ENCODE measurements around the gene HAO1. TPM values are rescaled to one million over a fixed set of nuclear protein-coding genes. Genes with fewer than 3 reads are reported as not detected.
"Not testable (repeated sequence)": the region's sequence is repeated elsewhere in the genome, so short reads cannot be mapped to it uniquely, and the experiment has no call there.

Gene HAO1
- polyA plus RNA-seq, 12 donors = 0.09 to 0.25 TPM; not detected in 10

DNA sequence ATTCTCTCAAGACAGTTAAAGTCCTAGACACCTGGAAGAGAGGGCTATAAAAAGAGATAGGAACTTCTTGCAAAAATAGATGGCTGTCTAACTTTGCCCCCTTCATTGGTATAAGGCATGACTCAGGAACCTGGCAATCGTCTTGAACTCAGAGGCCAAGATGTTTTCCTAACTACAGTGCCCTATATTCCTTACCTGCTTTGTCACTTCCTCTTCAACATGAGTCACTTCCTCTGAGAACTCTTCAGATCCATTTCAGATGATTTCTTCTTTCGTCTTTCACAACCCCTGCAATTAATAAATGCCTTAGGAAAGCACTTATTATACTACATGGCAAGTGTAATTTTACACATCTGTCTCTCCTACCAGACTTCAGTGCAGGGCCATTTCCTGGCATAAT is 83.5 kb downstream of the HAO1 start:
- DNase-seq = no peak

DNA sequence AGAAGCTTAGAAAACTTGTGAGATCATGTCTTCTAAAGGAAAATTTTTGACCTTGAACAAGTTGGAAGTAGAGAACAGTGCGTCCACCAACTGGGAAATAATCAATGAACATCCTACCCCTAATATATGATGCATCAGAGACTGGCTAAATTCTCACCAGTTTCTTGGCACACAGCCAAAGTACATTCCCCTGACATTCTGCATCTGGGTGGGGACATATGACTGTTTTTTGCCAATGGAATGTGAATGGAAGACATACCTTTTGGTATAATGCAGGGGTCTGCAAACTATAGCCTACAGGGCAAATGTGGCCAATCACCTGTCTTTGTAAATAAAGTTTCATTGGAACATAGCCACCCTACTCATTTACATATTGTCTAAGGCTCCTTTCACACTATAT is 84.7 kb downstream of the HAO1 start:
- no peak for DNase-seq

DNA sequence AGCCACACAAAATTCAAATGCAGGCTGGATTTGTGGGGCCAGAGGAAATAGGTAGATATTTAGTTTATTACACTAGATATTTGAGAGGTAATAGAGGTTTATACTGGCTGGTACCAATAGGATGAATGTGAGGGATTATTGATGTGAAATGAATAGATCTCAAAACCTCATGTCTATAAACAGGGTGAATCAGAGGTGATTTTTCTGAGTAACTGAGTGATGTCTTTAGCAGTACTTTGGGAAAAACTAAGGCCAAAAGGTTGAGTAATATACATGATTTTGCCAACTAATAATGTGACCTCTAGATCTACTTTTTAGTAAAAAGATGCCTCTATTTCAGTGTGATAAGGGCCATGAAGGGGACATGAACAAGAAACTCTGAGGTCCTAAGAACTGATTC is 86.8 kb downstream of the HAO1 start:
- no peak for DNase-seq

DNA sequence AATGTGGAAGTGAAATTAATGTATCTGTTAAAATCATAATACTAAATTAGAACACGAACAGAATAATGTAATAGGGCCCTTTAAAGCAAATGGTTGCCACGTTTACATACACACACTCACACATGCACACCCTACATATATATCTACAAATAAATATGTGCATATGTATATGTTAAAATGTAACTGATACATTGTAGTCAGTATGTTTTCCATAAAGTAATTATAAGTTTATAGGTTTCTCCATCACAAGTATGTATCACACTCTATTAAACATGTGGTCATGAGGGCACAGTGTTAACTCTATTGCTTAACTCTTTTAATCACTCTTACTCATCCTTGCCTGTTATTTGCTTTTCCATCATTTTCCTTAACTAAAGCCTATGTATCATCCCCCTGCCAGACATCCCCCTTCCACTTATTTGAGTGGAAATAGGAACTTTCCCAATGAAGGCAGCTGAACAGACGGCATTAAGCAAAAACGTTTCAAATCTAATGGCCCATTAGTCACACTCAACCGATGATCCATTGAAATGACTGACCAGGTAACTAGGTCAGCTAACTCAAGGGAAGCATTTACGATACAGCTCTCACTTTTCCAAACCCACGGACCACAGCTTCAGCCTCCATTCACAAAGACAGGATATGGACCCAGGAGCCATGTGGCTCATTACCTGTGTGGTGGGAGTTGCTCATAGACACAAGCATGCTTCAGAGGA is 89.3 kb downstream of the HAO1 start:
- no peak for DNase-seq

DNA sequence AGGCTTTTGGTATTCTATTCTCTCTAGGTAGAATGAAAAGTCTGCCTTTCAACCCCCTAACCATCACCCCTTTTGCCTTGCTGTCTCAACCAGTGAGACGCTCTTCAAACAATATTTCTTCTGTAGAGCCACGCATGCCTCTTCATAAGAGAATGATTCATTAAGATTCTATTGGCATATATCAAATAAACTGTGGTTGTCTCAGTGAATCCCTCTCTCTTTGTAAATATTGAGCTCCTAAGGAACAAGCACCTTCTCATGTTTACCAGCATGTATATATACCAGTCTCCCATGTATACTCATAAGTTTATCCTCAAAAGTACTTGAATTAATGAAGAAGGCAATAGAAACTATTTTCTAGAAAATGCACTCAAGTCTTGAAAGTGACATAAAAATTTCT is 90.6 kb downstream of the HAO1 start:
- DNase-seq = no peak

DNA sequence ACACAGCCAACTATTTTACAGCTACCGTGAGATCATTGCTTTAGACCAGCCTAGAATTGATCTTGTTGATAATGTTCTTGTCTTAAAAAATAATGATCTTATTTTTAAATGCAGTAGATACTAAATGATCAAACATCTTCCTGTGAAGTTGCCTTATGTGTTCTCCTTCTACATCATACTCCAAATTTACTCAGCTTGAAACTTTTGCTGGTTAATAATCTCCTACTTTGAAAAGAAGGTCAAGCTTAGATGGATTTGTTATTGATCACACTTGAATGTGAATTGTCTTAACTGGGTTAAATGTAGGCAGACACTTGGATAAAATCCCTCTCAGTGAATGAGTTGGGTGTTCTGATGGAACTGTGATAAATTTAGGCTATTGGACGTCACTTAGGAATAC is 91.9 kb downstream of the HAO1 start:
- DNase-seq = no peak

DNA sequence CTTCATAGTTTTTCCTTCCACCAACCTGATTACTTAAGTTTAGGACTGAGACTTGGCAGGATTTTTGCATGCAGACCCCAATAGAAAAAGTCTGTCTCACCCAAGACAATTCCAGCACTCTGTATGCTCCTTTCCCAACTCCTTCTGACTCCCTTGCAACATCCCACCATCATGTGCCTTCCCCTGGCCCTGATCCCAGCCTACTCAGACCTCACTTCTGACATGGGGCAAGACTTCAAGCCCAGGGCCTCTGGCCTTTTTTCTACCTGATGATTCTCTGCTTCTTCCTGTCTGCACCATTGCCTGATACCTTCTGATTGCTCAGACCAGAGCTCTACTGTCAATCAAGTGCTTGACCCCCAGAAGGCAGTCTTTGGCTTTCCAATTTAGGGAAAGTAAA is 96.6 kb downstream of the HAO1 start:
- no peak for DNase-seq

DNA sequence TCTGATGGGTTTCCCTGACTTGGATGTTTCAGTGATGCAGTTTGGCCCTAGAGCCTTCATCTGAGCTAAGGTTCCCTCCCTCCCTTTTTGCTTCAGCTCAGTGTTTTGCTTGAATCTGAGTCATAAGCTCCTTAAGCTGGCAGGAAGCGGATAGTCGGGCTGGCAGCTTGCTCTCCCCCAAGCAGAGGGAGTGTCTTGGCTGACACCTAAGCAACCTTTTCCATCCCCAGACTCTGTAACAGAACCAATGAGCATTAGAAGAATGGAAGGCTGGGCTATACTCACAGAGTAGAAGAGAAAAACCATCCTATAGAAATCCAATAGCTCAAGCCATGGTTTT is 98.3 kb downstream of the HAO1 start:
- DNase-seq = peak; percentile 54

DNA sequence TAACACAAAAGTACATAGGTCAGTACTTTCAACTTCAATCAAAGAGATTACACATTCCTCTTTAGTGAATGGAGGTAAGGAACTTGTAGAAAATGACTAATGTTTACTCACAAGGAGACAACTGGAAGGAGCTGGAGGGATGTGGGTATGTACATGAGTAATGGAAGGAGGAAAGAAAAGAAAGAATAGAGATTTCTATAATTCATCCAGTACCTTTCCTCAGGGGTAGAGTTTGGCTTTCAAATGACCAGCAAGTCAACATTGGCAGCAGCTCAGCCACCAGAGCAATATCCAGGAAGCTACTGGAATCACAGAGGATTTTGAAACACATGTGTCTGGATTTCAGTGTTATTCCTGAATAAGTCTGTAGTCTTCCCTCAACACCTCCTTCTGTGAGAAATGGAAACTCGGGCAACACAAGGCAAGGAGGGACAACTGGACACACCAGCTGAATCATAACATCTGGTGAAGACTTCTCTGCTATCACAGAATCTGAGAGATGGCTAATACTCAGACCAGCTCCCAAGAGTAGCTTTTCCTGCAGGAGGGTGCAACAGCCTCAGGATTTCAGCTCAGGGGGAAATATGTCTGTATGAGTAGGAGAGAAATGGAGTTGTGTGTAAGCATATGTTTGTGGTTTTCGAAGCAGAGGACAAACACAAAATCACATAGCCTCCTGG is 98.8 kb downstream of the HAO1 start:
- peak; percentile 7 for DNase-seq

DNA sequence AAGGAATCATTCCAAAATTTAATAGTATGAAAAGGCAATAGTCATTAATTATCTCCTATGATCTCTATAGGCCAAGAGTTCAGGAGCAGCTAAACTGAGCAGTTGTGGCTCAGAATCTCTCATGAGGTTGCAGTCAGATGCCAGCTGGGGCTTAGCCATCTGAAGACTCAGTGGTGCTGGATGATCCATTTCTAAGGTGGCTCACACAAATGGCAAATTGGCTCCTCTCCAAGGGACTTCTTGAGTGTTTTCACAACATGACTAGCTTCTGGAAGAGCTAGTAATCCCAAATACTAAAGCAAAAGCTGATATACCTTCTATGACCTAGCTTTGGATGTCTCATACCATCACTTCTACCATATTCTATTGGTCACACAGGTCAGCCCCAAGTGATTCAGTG is 104.2 kb downstream of the HAO1 start:
- no peak for DNase-seq

DNA sequence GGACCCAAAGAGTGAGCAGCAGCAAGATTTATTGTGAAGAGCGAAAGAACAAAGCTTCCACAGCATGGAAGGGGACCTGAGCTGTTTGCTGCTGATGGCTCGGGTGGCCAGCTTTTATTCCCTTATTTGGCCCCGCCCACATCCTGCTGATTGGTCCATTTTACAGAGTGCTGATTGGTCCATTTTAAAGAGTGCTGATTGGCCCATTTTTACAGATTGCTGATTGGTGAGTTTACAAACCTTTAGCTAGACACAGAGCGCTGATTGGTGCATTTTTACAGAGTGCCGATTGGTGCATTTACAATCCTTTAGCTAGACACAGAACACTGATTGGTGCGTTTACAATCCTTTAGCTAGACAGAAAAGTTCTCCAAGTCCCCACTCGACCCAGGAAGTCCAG is 105.8 kb downstream of the HAO1 start:
- not testable (repeated sequence) for DNase-seq

Other genes with a start within 250 kb of the HAO1 start
- gene TMX4, start 79.3 kb upstream of the HAO1 start, polyA plus RNA-seq (ENCODE audit: insufficient read length in 12 of 12) = 10 to 100 TPM in 11 of 12 donors, not detected in 1; 16.8 to 28.2 (median 25.0) TPM
- gene PLCB1, start 191.8 kb upstream of the HAO1 start, polyA plus RNA-seq (ENCODE audit: insufficient read length in 12 of 12) = 10 to 100 TPM in 7 of 12 donors, 1 to 10 TPM in 4, not detected in 1; 7.4 to 17.8 (median 10.6) TPM